H9 (cell line): Measurements from ENCODE around the gene ZNF570. TPM values are rescaled to one million over a fixed set of nuclear protein-coding genes. Genes with fewer than 3 reads are reported as not detected.

Experiments
- DNase-seq: peaks from one replicate; pipeline ENCODE4 v3.0.0-alpha.2; 2017
- H2AFZ ChIP-seq: one replicate; pipeline ENCODE4 v1.6.1; 2013; ENCODE audit warnings: mild to moderate bottlenecking, low read length, control low read depth, moderate library complexity
- H2AK5ac ChIP-seq: 2 replicates; pipeline ENCODE4 v1.6.1; 2013; ENCODE audit warnings: low read length, control low read depth, mixed read lengths; ENCODE audit not compliant: insufficient read length
- H2BK120ac ChIP-seq: one replicate; pipeline ENCODE4 v1.6.1; 2013; ENCODE audit warnings: low read depth, mild to moderate bottlenecking, low read length, control low read depth, inconsistent platforms; ENCODE audit not compliant: poor library complexity, severe bottlenecking
- H2BK12ac ChIP-seq: 2 replicates; pipeline ENCODE4 v1.6.1; 2013; ENCODE audit warnings: low read length, control low read depth, mixed read lengths, low read depth; ENCODE audit not compliant: insufficient read length
- H2BK15ac ChIP-seq: 2 replicates; pipeline ENCODE4 v1.6.1; 2013; ENCODE audit warnings: low read depth, low read length, control low read depth
- H2BK20ac ChIP-seq: one replicate; pipeline ENCODE4 v1.6.1; 2013; ENCODE audit warnings: low read depth, mild to moderate bottlenecking, low read length, control low read depth, inconsistent platforms; ENCODE audit not compliant: poor library complexity, severe bottlenecking
- H2BK5ac ChIP-seq: 2 replicates; pipeline ENCODE4 v1.6.1; 2013; ENCODE audit warnings: low read length, control low read depth, mixed read lengths; ENCODE audit not compliant: insufficient read length
- H3K14ac ChIP-seq: 2 replicates; pipeline ENCODE4 v1.6.1; 2013; ENCODE audit warnings: low read length, control low read depth; ENCODE audit not compliant: insufficient read depth
- H3K18ac ChIP-seq: 2 replicates; pipeline ENCODE4 v1.6.1; 2013; ENCODE audit warnings: low read depth, mild to moderate bottlenecking, mixed read lengths, low read length, control low read depth; ENCODE audit not compliant: insufficient read length
- H3K23ac ChIP-seq: 2 replicates; pipeline ENCODE4 v1.6.1; 2013; ENCODE audit warnings: low read length, control low read depth, mixed read lengths, low read depth; ENCODE audit not compliant: insufficient read length
- H3K23me2 ChIP-seq: 2 replicates; pipeline ENCODE4 v1.6.1; 2013; ENCODE audit warnings: low read depth, mild to moderate bottlenecking, mixed read lengths, low read length, control low read depth; ENCODE audit not compliant: insufficient read length, poor library complexity, severe bottlenecking
- H3K27ac ChIP-seq: 2 replicates; pipeline ENCODE4 v1.5.1; 2013; ENCODE audit warnings: low read length, control low read depth, mixed read lengths, low read depth; ENCODE audit not compliant: insufficient read length
- H3K27me3 ChIP-seq: 2 replicates; pipeline ENCODE4 v1.6.1; 2013; ENCODE audit warnings: low read length, control low read depth, inconsistent platforms; ENCODE audit not compliant: insufficient read depth
- H3K4ac ChIP-seq: 2 replicates; pipeline ENCODE4 v1.6.1; 2013; ENCODE audit warnings: low read depth, mild to moderate bottlenecking, control low read depth, inconsistent platforms, low read length, moderate library complexity
- H3K4me1 ChIP-seq: 2 replicates; pipeline ENCODE4 v1.6.1; 2013; ENCODE audit warnings: low read length, control low read depth, inconsistent platforms; ENCODE audit not compliant: insufficient read depth
- H3K4me2 ChIP-seq: 2 replicates; pipeline ENCODE4 v1.6.1; 2013; ENCODE audit warnings: low read length, control low read depth, mixed read lengths; ENCODE audit not compliant: insufficient read length, insufficient read depth
- H3K56ac ChIP-seq: 2 replicates; pipeline ENCODE4 v1.6.1; 2013; ENCODE audit warnings: low read depth, mild to moderate bottlenecking, mixed read lengths, low read length, control low read depth; ENCODE audit not compliant: insufficient read length
- H3K79me1 ChIP-seq: 2 replicates; pipeline ENCODE4 v1.6.1; 2013; ENCODE audit warnings: low read depth, mild to moderate bottlenecking, moderate library complexity, low read length, control low read depth, inconsistent platforms; ENCODE audit not compliant: insufficient read depth, poor library complexity, severe bottlenecking
- H3K79me2 ChIP-seq: 2 replicates; pipeline ENCODE4 v1.6.1; 2013; ENCODE audit warnings: low read length, control low read depth, inconsistent platforms; ENCODE audit not compliant: insufficient read depth
- H3K9ac ChIP-seq: 2 replicates; pipeline ENCODE4 v1.6.1; 2013; ENCODE audit warnings: low read length, control low read depth, mixed read lengths; ENCODE audit not compliant: insufficient read length; ENCODE audit errors: extremely low read depth
- H3K9me3 ChIP-seq: one replicate; pipeline ENCODE4 v1.6.1; 2013; ENCODE audit warnings: low read depth, low read length, inconsistent platforms; ENCODE audit not compliant: control insufficient read depth
- H3T11ph ChIP-seq: one replicate; pipeline ENCODE4 v1.6.1; 2013; ENCODE audit warnings: mild to moderate bottlenecking, low read length, control low read depth, inconsistent platforms
- H4K20me1 ChIP-seq: one replicate; pipeline ENCODE4 v1.6.1; 2013; ENCODE audit not compliant: control insufficient read depth, insufficient read length, insufficient read depth
- H4K5ac ChIP-seq: 2 replicates; pipeline ENCODE4 v1.6.1; 2013; ENCODE audit warnings: low read depth, mild to moderate bottlenecking, mixed read lengths, low read length, control low read depth; ENCODE audit not compliant: insufficient read length
- H4K8ac ChIP-seq: replicated peaks from 2 replicates; pipeline ENCODE4 v1.6.1; 2013; ENCODE audit warnings: low read length, control low read depth, mixed read lengths, low read depth; ENCODE audit not compliant: insufficient read length
- H4K91ac ChIP-seq: 2 replicates; pipeline ENCODE4 v1.6.1; 2013; ENCODE audit warnings: low read depth, mild to moderate bottlenecking, moderate library complexity, mixed read lengths, low read length, control low read depth; ENCODE audit not compliant: insufficient read length
- H3K27ac Mint-ChIP-seq, 3 experiments: 2 replicates in 2 of 3; 3 replicates in 1 of 3; pipeline ENCODE4 v1.8.0; 2020 to 2021; ENCODE audit warnings: mixed read lengths in 3 of 3, mild to moderate bottlenecking in 1 of 3, moderate library complexity in 1 of 3
- H3K27me3 Mint-ChIP-seq: 2 replicates; pipeline ENCODE4 v1.8.0; 2021; ENCODE audit warnings: low read depth, mild to moderate bottlenecking, moderate library complexity, mixed read lengths
- H3K36me3 Mint-ChIP-seq, 3 experiments: 2 replicates in 2 of 3; 3 replicates in 1 of 3; pipeline ENCODE4 v1.8.0; 2020 to 2021; ENCODE audit warnings: low read depth in 3 of 3, mixed read lengths in 3 of 3; ENCODE audit not compliant: insufficient read depth in 1 of 3
- H3K4me1 Mint-ChIP-seq, 2 experiments: 2 replicates each; pipeline ENCODE4 v1.8.0; 2020; ENCODE audit warnings: mixed read lengths in 2 of 2
- H3K4me3 Mint-ChIP-seq, 2 experiments: 2 replicates in 1 of 2; 3 replicates in 1 of 2; pipeline ENCODE4 v1.8.0; 2020 to 2021; ENCODE audit warnings: mild to moderate bottlenecking in 2 of 2, mixed read lengths in 2 of 2, moderate library complexity in 1 of 2
- H3K9me3 Mint-ChIP-seq, 2 experiments: 2 replicates in 1 of 2; 3 replicates in 1 of 2; pipeline ENCODE4 v1.8.0; 2020; ENCODE audit warnings: mild to moderate bottlenecking in 2 of 2, mixed read lengths in 2 of 2, moderate library complexity in 1 of 2
- CTCF ChIP-seq: fragments of 200-600 bp; sonication (generic); conservative IDR thresholded peaks from 3 replicates; pipeline ENCODE4 v1.8.0; 2021; ENCODE audit warnings: antibody characterized with exemption, mild to moderate bottlenecking
- WGBS: extraction: QIAGEN DNeasy Blood & Tissue Kit; methylation state at CpG from one replicate; pipeline ENCODE4 v1.1.7; 2013; ENCODE audit warnings: missing lambda C conversion rate, low lambda C conversion rate, mixed read lengths; ENCODE audit not compliant: insufficient read length; ENCODE audit errors: extremely low coverage; 5-methylcytosine and 5-hydroxymethylcytosine counted together
- total RNA-seq: library from RNA; stranded (reverse); gene quantifications from 2 replicates; pipeline ENCODE4 v1.2.1, GENCODE V29; 2021

The ZNF570 gene
- total RNA-seq, 1 experiment from 2014 or later, result 5.9 TPM

DNA sequence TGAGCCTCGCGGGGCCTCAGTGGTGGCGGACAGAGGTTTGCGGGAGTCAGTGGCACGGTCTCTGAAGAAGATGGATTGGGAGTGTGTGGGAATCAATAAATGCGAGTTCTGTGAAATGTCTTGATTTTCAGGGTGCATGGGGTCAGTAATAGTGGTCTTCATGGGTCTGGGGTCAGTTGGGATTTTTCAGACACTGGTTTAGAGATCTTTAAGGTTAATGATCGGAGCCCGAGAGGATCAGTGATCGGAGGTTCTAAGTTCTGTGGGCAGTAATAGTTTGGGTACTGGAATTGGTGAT is 38.0 kb downstream of the ZNF570 start:
- peaks cover 31 to 34% (median 33%) of the 10 kb centered on the region in 3 experiments for H3K36me3 Mint-ChIP-seq
- H3K9ac ChIP-seq, result peak overlapping the region; percentile 95
- peaks cover 6 to 23% of the 10 kb centered on the region in 2 experiments; a peak in 4 of 5 replicates for H3K9me3 Mint-ChIP-seq
- H4K20me1 ChIP-seq, result no peaks in the 10 kb centered on the region
- H2AFZ ChIP-seq, result peak overlapping the region; percentile 42
- no peaks in the 10 kb centered on the region; a peak in 1 of 4 replicates for H3K4me1 Mint-ChIP-seq
- no peak overlapping the region for H3K4me3 Mint-ChIP-seq
- no peaks in the 10 kb centered on the region for H3K79me2 ChIP-seq
- H3K4me2 ChIP-seq, result peak overlapping the region; percentile 85
- H3K4ac ChIP-seq, result no peak overlapping the region
- DNase-seq, result no peak
- no CpG with 5 or more reads among the region's 9 CpGs for WGBS
- H3K18ac ChIP-seq, result no peak overlapping the region
- H3K27me3 Mint-ChIP-seq, result no peaks in the 10 kb centered on the region
- H3K9me3 ChIP-seq, result no peaks in the 10 kb centered on the region
- peaks cover 3% of the 10 kb centered on the region; the same call in 1 of the 2 replicates for H3K4me1 ChIP-seq
- H3K56ac ChIP-seq, result no peak overlapping the region
- no peak overlapping the region for H4K8ac ChIP-seq
- H3T11ph ChIP-seq, result no peak overlapping the region
- no peak overlapping the region for H2BK5ac ChIP-seq
- H2BK12ac ChIP-seq, result no peak overlapping the region
- no peak overlapping the region for H4K91ac ChIP-seq
- H3K27ac ChIP-seq, result peak overlapping the region; percentile 73
- H2BK20ac ChIP-seq, result no peak overlapping the region
- peaks cover 14% of the 10 kb centered on the region for H3K23me2 ChIP-seq
- H4K5ac ChIP-seq, result no peak overlapping the region
- H3K27me3 ChIP-seq, result no peaks in the 10 kb centered on the region
- peak overlapping the region; percentile 24; the same call in 1 of the 2 replicates for H3K14ac ChIP-seq
- no peak overlapping the region for H3K23ac ChIP-seq
- no peak for TF ChIP-seq CTCF
- no peak overlapping the region for H2BK15ac ChIP-seq
- no peaks in the 10 kb centered on the region for H3K79me1 ChIP-seq
- no peak overlapping the region for H3K27ac Mint-ChIP-seq
- no peak overlapping the region for H2BK120ac ChIP-seq
- H2AK5ac ChIP-seq, result no peak overlapping the region
